ENCODE measurements around the gene DDX50. TPM values are rescaled to one million over a fixed set of nuclear protein-coding genes. Genes with fewer than 3 reads are reported as not detected.
A peak's percentile ranks its signal among the peaks of the same experiment; 100 is the strongest.

DDX50 gene
- polyA plus RNA-seq, 2 of the 4 experiments (the other 2 are of a cell fraction): 35.1 to 64.6 TPM

- TF ChIP-seq USF2 (IDR thresholded peaks at IDR 0.05) (no peak), KDM5A (IDR thresholded peaks at IDR 0.05) (peak; percentile 72), HOXB5 (CRISPR knock-in tag; IDR thresholded peaks at IDR 0.05) (peak; percentile 72; the same call in 1 of the 2 replicates), HEYL (CRISPR knock-in tag; IDR thresholded peaks at IDR 0.05) (peak; percentile 22; the same call in 1 of the 2 replicates)
Measured at GRCh38 chr10:68955832-68956532, 54.9 kb downstream of the DDX50 start, which contains the start of gene DDX21 (continued).

- Histone ChIP-seq H3K9me3 (no peaks in the 10 kb centered on the region), H3K4me2 (peak overlapping the region; percentile 74), H3K27ac (peak overlapping the region; percentile 92 to 98), H3K4me1 (peaks cover 28% of the 10 kb centered on the region), H3K4me3 (peak overlapping the region; percentile 98)
- TF ChIP-seq JUN (IDR thresholded peaks at IDR 0.05) (0 out of 5 replicates have a peak, but pooled peaks of 1 of the 2 experiments have one; percentile 8), GATA3 (IDR thresholded peaks at IDR 0.05; ENCODE audit: borderline replicate concordance) (no peak), MAX (IDR thresholded peaks at IDR 0.05) (no peak), RARB (CRISPR knock-in tag; IDR thresholded peaks at IDR 0.05) (no peak), HOXA7 (CRISPR knock-in tag; IDR thresholded peaks at IDR 0.05) (0 out of 2 replicates have a peak, but pooled peaks have one; percentile 55), FOSB (CRISPR knock-in tag; IDR thresholded peaks at IDR 0.05) (peak; percentile 23; the same call in 1 of the 2 replicates), HEYL (CRISPR knock-in tag; IDR thresholded peaks at IDR 0.05) (no peak)
- DNase-seq (ENCODE audit: low read depth in 1 of 2, low spot score in 1 of 2) (peak in 1 of 2 experiments; percentile 17), FAIRE-seq (no peak), ATAC-seq (no peak)
- POLR2A ChIA-PET: interaction anchor here (2.0 kb wide), 1 partner anchor 33 kb away, joined by 8 read pairs; no protein-coding TSS in a partner anchor
- WGBS (ENCODE audit: missing lambda C conversion rate): 15% methylated on average over 7 of the region's 7 CpGs
- CTCF ChIA-PET: interaction anchor here (0.6 to 2.2 kb wide), 2 partner anchors 13 to 46 kb away, joined by 3 to 8 read pairs; no protein-coding TSS in a partner anchor
Measured at GRCh38 chr10:68957284-68957615, 56.1 kb downstream of the DDX50 start.

GRCh38 chr10:68957654-68958053 is 56.5 kb downstream of the DDX50 start:
- Histone ChIP-seq H3K4me1 (peaks cover 28% of the 10 kb centered on the region), H3K4me2 (peak overlapping the region; percentile 74), H3K4me3 (peak overlapping the region; percentile 98), H3K9me3 (no peaks in the 10 kb centered on the region), H3K27ac (peak overlapping the region; percentile 92 to 98; a peak in 5 of 6 replicates)
- FAIRE-seq (no peak), ATAC-seq (no peak), DNase-seq (ENCODE audit: low read depth in 1 of 2, low spot score in 1 of 2) (peak in 1 of 2 experiments; percentile 5)
- TF ChIP-seq JUN (IDR thresholded peaks at IDR 0.05) (0 out of 5 replicates have a peak, but pooled peaks of 1 of the 2 experiments have one; percentile 23), HEYL (CRISPR knock-in tag; IDR thresholded peaks at IDR 0.05) (no peak), KDM1A (IDR thresholded peaks at IDR 0.05; ENCODE audit: low read depth) (no peak), JUNB (IDR thresholded peaks at IDR 0.05) (no peak), MAZ (IDR thresholded peaks at IDR 0.05; ENCODE audit: borderline replicate concordance, low read depth, low read length) (no peak)
- 32% methylated on average over 3 of the region's 3 CpGs for WGBS (ENCODE audit: missing lambda C conversion rate)
- ChIA-PET CTCF (no interaction called here), POLR2A (no interaction called here)

GRCh38 chr10:68959695-68960527 is 58.8 kb downstream of the DDX50 start:
- ChIA-PET CTCF (interaction anchor here (0.6 to 1.8 kb wide), 3 partner anchors 8 to 1107 kb away, joined by 3 to 10 read pairs (median 4); no protein-coding TSS in a partner anchor), POLR2A (no interaction called here)
- no peak for ATAC-seq
- WGBS (ENCODE audit: missing lambda C conversion rate): 93% methylated on average over 4 of the region's 4 CpGs
- peak; percentile 91 for TF ChIP-seq MAFK (IDR thresholded peaks at IDR 0.05; ENCODE audit: partially characterized antibody)
- no peak for TF ChIP-seq REST (IDR thresholded peaks at IDR 0.05)
- no peak overlapping the region for H3K4me3 ChIP-seq
- H3K4me1 ChIP-seq: peaks cover 26% of the 10 kb centered on the region
- no peak overlapping the region for H3K27ac ChIP-seq
- no peak for FAIRE-seq
- DNase-seq (ENCODE audit: low read depth in 1 of 2, low spot score in 1 of 2): no peak
- no peaks in the 10 kb centered on the region for H3K9me3 ChIP-seq
- no peak overlapping the region for H3K4me2 ChIP-seq

All from A549 (cell line).